Measurements from ENCODE around the gene CLEC2B.

Gene CLEC2B

DNA sequence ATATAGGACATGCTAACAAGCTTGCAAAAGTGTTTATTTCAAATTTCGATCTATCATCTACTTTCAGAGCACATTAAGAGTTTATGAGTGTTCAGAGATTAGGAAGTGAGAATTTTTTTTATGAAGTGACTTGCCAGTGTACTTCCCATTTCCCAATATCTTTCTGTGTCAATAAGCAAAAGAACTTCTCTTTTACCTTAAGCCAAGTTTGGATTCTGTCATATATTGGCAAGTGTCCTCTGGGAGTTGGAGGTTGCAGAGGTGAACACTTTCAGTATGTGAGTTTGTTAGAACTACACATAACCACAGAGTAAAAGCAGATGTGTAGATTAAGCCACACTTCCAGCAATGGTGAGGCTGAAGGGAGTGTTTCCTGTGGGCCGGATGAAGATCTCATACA is 58.5 kb downstream of the CLEC2B start:
- Histone ChIP-seq H3K4me3 (no peak overlapping the region), H3K36me3 (replicated peaks) (no peaks in the 10 kb centered on the region), H3K27me3 (ENCODE audit: low read depth) (no peaks in the 10 kb centered on the region), H3K9me3 (no peaks in the 10 kb centered on the region), H3K4me1 (peaks cover 5% of the 10 kb centered on the region)
- in situ Hi-C loops (cut with MboI; ENCODE audit: low sequenced_read_pairs), result no loop called here
- DNase-seq (ENCODE audit: low spot score in 2 of 2), result no peak

GRCh38 chr12:9809866-9810265 is 59.3 kb downstream of the CLEC2B start:
- in situ Hi-C loops (cut with MboI; ENCODE audit: low sequenced_read_pairs), result no loop called here
- no peak overlapping the region for H3K4me3 ChIP-seq
- H3K4me1 ChIP-seq, result peaks cover 5% of the 10 kb centered on the region
- no peak for DNase-seq (ENCODE audit: low spot score in 2 of 2)
- no peaks in the 10 kb centered on the region for H3K36me3 ChIP-seq (replicated peaks)
- no peaks in the 10 kb centered on the region for H3K9me3 ChIP-seq
- no peaks in the 10 kb centered on the region for H3K27me3 ChIP-seq (ENCODE audit: low read depth)

- in situ Hi-C loops (cut with MboI; ENCODE audit: low sequenced_read_pairs), result no loop called here
- H3K9me3 ChIP-seq, result no peaks in the 10 kb centered on the region
- no peaks in the 10 kb centered on the region for H3K27me3 ChIP-seq (ENCODE audit: low read depth)
- H3K36me3 ChIP-seq (replicated peaks), result no peaks in the 10 kb centered on the region
- DNase-seq (ENCODE audit: low spot score in 2 of 2), result no peak
- peaks cover 5% of the 10 kb centered on the region for H3K4me1 ChIP-seq
- no peak overlapping the region for H3K4me3 ChIP-seq
These were observed 59.8 kb downstream of the CLEC2B start for GRCh38 chr12:9809338-9809737.

DNA sequence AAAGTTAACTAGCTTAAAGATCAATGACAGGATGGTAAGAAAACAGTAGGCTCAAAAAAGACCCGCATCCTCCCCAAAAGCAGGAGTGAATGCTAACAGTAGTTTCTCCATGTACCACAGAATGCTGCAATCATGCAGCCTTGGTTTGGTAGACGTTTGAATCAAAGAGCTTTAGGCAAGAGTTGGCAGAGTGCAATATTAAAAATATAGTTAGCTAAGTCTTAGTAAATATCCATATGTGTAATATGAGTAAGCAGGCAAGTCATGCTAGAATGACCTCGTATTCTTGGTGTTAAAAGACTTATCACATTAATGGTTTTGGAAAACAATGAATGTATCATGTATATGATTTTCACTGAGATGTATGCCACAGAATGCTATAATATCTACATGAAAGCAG is 60.6 kb downstream of the CLEC2B start:
- in situ Hi-C loops (cut with MboI; ENCODE audit: low sequenced_read_pairs), result no loop called here
- H3K4me3 ChIP-seq, result no peak overlapping the region

DNA sequence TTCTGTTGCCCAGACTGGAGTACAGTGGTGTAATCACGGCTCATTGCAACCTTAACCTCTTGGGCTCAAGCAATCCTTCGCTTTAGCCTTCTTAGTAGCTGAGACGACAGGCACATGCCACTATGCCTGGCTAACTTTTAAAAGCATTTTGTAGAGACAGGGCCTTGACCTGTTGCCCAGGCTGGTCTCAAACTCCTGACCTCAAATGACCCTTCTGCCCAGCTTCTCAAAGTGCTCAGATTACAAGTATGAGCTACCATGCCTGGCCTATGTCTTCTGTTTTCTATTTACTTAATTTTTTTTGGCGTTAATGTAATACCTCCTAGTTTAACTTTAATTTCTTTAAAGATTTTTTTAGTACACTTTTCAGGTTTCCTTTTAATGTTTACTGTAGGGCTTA is 62.4 kb downstream of the CLEC2B start:
- Histone ChIP-seq H3K36me3 (replicated peaks) (no peaks in the 10 kb centered on the region), H3K27me3 (ENCODE audit: low read depth) (no peaks in the 10 kb centered on the region), H3K9me3 (no peaks in the 10 kb centered on the region), H3K4me3 (no peak overlapping the region), H3K4me1 (no peaks in the 10 kb centered on the region)
- in situ Hi-C loops (cut with MboI; ENCODE audit: low sequenced_read_pairs), result no loop called here
- DNase-seq (ENCODE audit: low spot score in 2 of 2), result no peak

More for the DNA sequence above, 60.6 kb downstream of the CLEC2B start:
- Histone ChIP-seq H3K27me3 (ENCODE audit: low read depth) (no peaks in the 10 kb centered on the region), H3K9me3 (no peaks in the 10 kb centered on the region), H3K4me1 (no peaks in the 10 kb centered on the region), H3K36me3 (replicated peaks) (no peaks in the 10 kb centered on the region)
- no peak for DNase-seq (ENCODE audit: low spot score in 2 of 2)

DNA sequence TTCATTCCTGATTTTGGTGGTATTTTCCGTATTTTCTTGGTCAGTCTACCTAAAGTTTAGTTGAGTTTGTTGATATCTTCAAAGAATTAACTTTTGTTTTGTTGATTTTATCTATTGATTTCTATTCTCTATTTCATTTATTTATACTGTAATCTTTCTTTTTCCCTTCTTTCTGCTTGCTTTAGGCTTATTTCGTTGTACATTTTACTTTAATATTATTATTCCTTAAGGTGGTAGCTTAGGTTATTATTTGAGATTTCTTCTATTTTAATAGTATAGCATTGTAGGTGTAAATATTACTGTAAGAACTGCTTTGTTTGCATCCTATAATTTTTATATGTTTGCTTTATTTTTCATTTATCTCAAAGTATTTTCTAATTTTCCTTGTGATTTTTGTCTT is 63.3 kb downstream of the CLEC2B start:
- H3K4me1 ChIP-seq, result no peaks in the 10 kb centered on the region
- no peak for DNase-seq (ENCODE audit: low spot score in 2 of 2)
- in situ Hi-C loops (cut with MboI; ENCODE audit: low sequenced_read_pairs), result no loop called here
- H3K4me3 ChIP-seq, result no peak overlapping the region
- no peaks in the 10 kb centered on the region for H3K9me3 ChIP-seq
- no peaks in the 10 kb centered on the region for H3K36me3 ChIP-seq (replicated peaks)
- no peaks in the 10 kb centered on the region for H3K27me3 ChIP-seq (ENCODE audit: low read depth)
